HG03575 (cell line): ENCODE measurements around the gene SHOC1.
"Not testable (repeated sequence)": the region's sequence is repeated elsewhere in the genome, so short reads cannot be mapped to it uniquely, and the experiment has no call there.

Experiments used
- ATAC-seq: cut with Tn5 transposase; IDR thresholded peaks from one replicate; pipeline ENCODE4 v1.9.1; 2021; ENCODE audit not compliant: unreplicated experiment, insufficient number of reproducible peaks, low FRiP score; ENCODE audit errors: extremely low read depth

The SHOC1 gene

DNA sequence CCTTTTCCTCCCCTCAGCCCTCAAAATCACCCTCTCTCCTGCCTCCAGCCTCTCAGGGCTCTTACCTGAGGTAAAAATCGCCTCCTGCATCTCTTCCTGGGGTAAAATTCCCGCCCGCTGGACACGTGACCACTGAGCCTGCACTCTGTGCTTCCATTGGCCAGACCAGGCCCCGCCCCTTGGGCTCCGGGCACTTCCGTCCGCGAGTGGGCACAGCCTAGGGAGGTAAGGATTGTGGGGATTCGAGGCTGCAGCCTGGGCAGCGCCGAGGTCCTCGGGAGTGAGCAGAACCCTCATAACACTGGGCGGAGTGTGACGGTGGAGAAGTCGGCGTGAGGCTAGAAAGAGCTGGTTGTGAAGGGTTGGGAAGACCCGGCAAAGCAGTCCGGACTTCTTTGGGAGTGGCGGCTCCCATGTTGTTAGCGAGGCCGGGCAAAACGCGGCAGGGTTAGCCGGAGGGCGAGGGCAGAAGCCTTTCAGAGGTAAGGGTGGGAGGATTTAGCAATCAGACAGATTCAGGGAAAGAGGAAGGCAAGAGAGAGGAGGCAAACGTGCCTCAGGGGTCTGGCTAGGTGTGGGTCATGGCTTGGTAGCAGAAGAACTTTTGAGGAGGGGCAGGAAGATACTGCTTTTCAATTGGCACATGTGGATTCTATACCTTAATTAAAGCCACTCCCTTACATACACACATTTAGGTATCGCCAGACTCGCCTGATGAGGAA lies at the start of gene SHOC1:
Gene SHOC1, minus strand, starts transcription at position 103 of the 722 bp plus-strand sequence. CDS start 3,519 bp downstream, outside the sequence.
- ATAC-seq: no peak

DNA sequence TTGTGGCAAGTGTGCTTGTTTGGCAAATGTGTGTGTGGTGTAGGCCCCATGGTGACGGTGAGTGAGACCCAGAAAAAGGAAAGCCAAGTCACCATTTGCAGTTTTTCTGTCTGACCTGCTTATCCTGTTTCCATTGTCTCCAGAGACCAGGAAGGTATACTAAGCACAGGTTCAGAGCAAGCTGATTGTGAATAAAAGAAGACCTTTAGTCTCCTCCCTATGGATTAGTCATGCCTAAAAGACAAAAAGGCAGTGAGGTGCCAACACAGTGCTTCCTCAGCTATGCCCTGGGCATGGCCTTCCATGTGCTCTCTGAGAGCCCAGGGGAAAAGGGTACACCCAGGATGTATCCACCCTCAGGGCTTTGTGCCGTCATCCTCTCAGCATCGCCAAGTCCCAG lies 49.2 kb upstream of the SHOC1 start:
- no peak for ATAC-seq

DNA sequence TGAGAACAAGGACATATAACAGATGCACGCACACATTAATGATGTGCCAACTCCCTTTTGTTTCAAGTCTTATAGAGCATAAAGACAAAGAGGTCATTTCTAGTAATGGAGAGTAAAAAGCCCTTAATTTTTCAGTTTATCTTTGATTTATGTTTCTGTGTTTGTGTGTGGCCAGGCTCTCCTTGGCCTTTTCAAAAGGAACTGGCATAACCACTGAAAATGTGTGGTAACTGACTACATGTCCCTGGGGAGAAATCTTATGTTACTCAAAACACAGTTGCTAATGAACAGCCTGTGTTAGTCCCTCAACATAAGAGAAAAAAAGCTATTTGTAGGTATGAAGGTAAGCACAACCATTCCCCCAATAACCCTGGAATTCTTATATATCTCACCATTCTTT lies 47.6 kb upstream of the SHOC1 start:
- ATAC-seq: no peak

DNA sequence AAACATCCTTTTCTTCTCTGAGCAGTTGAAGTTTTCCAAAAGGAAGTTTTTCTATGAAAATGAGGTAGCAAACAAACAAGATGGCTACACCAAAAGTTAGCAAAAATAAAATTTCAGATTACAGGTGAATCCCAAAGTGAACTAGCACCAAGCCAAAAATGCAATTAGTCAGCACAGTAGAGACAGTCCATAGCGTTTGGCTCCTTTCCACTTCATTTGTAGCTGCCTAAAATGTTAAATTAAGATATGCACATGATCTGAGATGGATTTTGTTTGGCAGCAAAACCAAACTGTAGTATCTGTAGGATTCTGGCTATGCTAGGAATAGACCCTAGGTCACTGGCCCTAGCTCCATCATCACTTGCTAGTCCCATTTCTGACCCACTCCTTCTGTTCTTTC lies 45.7 kb upstream of the SHOC1 start:
- ATAC-seq: no peak

DNA sequence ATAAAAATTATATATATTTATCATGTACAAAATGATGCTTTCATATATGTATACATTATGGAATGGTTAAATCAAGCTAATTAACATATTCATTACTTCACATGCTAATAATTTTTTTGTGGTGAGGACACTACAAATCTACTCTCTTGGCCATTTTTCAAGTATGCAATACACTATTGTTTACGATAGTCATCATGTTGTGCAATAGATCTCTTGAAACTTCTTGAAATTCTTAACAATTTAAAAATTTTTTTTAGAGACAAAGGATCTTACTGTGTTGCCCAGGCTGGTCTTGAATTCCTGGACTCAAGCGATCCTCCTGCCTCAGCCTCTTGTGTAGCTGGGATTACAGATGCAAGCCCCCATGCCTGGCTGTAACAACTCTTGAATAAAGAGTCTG lies 45.2 kb upstream of the SHOC1 start:
- ATAC-seq: no peak

DNA sequence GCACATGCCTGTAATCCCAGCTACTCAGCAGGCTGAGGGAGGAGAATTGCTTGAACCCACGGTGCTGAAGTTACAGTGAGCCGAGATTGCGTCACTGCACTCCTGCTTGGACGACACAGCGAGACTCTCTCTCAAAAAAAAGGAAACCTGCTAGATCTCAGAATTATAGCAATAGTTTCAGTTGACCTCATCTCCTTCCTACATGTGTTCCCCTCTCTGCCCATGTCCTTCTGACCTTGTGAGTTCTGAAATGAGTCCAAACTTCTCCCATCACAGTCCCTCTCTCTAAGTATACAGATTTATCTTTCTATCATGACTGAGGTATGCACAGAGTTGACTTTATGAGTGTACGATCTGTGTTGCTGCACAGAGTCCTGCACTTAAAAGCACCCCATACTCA lies 44.6 kb upstream of the SHOC1 start:
- ATAC-seq: no peak

DNA sequence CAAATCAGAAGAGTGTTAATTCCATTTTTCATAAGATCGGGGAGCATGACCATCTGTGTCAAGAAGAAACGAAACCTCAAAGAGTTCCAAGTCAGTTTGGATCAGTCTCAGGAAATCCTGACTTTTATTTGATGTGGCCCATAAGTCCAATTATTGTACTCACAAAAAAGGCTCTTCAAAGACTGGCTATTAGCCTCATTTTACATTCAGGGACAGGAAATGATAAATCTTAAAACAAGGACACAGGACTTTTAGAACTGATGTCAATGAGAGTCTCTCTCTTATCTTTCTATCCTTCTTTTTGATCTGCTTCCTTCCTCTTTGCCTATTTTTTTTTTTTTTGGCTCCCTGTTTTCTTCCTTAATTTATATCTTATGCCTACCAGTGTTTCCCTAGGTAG lies 43.7 kb upstream of the SHOC1 start:
- no peak for ATAC-seq

DNA sequence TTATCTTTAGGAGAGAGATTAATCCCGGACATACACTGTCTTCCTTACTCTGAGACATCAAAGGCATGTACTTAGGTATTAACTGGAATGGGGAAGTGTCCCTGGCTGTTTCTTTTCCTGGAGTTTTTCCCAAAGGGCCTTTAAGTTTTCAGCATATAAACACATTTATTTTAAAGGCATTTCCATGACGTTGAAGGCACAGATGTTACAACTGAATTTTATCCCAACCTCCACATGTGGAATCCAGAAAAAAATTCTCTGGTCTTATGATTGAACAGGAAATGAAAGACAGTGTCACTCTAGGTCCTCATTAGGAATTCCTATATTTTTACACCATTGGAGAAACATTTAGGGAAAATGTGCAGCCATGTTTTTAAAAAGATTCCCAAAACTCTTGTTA lies 41.6 kb upstream of the SHOC1 start:
- ATAC-seq: no peak

DNA sequence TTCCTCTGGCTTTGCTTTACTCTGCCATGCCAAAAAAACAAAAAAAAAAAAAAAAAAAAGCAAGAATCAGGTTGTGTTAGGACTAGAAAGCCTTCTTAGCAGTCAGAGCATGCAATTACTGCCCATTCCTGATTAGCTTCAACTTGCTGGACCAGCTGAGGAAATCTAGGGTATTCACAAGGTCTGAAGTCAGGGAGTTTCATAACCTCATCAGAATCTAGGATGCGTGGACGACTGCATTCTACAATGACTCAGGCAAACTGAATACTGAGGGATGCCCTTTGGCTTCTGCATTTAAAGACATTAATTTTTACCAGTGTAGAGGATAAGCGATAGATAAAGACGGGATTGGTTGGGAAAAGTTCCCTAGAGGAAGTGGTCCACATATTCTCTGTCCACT lies 39.2 kb upstream of the SHOC1 start:
- ATAC-seq: no peak

DNA sequence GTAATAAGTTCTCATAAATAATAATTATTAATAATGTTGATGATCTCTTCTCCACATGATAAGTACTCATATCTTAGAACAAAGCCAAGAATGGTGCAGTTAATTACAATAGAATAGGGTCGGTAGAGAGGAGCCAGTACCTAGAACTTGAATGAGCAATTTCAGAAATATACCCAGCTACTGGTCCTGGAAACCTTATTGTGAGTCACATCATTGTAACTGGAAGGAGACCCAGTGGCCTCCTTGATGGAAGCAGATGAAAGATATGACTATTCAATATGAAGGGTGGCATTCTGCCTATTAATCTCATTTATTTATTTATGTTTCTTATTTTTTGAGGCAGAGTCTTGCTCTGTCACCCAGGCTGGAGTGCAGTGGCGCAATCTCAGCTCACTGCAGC lies 37.7 kb upstream of the SHOC1 start:
- ATAC-seq: no peak

DNA sequence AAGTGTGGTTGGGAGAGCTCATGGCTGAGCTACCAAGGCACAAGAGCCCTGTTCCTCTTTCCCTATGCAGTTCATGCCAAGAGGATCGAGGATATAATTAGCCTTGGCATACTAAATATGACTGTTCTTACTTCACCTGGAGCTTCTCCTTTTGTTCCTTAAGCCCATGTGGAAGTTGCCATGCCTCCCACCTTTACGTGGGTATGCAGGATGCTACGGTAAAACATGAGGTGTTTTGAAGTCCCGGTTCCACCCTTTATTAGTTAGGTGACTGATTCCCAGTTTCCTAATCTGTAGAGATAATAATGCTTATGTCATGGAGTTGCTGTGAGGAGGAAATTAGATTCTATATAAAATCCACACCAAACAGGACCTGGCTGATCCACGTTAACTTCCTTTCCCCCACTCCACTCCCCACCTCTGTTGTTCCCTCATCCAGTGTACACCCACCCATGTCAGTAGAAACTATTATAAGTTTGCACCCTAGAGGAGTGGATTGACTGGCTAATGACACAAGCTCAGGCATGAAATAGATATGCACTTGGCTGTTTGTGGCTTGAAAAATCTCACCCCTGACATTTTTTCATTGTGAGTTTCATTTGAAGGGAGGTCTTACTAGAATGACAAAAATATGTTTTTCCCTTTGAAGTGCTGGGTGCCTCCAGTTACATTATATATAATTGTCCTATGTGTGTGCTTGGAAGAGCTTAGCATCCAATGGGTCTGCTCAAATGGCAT lies 36.8 kb upstream of the SHOC1 start:
- ATAC-seq: no peak

DNA sequence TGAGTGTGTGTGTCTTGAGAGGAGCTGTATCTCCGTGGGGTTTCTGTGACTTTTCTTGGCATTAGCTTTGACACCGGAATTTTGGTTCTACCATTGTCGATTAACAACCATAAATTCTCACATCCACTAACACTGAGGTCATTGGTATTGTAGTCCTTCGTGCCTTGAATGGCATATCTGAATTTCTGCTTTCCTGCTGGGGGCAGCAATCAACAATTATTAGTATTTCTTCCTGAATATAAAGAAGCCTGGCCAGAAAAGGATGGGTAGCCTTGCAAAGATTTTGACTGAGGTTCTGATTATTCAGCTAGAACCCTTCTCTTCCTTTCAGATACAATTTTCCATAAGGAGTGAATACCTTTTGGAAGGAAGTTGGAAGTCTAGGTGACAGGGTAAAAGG lies 33.5 kb upstream of the SHOC1 start:
- ATAC-seq: no peak

DNA sequence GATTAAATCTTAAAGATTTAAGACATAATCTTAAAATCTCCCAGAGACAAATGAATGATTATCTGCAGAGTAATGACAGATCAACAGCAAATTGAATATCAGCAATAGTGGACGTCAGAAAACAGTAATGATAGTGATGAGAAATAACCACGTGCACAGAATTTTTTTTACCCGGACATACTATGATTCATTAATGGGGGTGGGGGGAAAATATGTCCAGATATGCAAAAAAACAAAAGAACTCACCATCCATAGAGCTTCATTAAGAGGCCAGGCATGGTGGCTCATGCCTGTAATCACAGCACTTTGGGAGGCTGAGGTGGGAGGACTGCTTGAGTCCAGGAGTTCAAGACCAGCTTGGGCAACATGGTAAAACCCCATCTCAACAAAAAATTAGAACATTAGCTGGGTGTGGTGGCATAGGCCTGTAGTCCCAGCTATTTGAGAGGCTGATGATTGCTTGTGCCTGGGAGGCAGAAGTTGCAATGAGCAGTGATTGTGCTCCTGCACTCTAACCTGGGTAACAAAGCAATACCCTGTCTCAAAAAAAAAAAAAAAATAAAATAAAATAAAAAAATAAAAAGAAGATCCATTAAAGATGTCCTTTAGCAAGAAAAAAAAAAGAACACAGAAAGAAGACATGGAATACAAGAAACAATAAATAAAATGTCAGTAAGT lies 30.9 kb upstream of the SHOC1 start:
- ATAC-seq: no peak

DNA sequence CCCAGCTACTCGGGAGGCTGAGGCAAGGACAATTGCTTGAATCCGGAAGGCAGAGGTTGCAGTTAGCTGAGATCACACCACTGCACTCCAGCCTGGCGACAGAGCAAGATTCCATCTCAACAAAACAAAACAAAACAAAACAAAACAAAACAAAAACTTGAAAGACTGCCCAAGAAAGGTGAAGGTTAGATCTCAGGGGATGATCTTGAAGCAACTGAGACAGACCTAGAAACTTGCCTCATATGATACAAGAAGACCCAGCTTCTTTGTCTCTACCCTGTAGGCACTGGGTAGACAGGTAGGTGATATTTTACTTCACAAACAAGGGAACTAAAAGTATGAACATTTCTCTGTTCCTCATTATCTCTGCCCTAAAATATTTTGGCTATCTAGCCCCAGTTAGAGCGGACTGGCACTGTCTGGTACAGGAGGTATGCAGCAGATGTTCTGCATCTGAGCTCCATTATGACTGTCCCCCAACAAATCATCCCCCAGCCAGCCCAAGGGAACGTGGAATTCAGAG lies 26.3 kb upstream of the SHOC1 start:
- no peak for ATAC-seq

DNA sequence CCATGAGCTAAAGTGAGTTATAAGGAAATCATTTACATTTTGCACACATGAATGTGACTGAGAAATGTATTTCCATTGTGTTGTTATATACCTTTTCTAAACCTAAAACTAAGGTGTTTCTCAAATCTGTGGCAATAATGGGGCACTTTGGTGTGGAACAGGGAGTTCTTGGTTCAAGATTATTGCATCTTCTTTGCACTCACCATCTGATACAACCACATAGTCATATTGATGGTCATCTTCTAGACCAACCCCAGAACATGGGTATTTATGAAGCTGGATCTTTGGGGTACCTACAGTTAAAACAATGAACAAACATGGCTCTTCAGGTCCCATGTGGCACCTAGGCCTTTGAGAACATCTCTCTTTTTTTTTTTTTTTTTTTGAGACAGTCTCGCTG lies 24.6 kb upstream of the SHOC1 start:
- ATAC-seq: no peak

DNA sequence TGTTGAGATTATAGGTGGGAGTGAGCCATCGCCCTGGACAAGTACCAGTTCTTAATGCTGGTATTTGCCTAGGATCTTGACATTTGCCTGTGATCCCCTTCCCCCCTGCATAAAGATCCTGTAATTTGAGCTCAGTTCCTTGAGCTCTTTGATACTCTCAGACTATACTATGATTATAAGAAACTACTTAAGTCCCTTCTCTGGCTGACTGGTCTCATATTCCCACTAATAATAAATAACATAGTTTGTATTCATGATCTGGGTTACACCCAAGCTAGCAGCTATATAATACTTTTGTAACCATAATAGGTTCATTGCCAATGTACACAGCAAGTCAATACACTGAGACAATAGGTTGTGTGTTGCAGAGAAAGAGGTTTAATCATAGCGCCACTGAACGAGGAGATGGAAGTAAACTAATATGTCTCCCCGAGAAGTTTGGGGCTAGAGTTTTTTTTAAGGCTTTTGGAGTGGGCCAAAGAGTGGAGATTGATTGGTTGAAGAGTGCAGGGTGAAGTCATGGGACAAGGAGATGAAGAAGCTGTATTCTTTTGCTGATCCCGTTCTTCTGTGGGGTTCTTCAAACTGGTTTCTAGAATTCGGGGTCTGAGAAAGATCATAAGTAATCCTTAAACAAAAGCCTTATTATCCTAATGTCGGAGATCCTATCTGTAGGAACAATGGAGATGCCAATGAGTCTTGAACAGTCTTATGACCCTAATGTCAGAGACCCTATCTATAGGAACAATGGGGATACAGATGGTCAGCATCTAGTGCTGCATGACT lies 20.7 kb upstream of the SHOC1 start:
- no peak for ATAC-seq

DNA sequence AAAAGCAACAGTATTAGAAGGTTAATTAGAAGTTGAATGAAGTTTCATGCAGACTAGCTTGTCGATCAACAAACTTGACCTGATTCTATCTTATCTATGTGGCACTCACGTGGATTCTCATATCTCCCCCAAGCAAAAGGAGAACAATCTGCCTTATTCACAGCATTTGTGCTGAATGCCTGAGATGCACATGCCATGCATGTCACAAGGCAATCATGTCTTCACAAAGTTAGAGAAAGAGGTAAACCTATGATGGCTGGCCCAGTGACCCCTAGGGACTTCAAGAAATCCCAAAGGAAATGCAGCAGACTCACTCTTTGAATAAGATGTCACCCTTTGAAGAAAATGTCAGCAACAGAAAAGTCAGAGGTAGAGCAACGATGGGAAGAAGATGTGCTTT lies 17.6 kb upstream of the SHOC1 start:
- ATAC-seq: no peak

DNA sequence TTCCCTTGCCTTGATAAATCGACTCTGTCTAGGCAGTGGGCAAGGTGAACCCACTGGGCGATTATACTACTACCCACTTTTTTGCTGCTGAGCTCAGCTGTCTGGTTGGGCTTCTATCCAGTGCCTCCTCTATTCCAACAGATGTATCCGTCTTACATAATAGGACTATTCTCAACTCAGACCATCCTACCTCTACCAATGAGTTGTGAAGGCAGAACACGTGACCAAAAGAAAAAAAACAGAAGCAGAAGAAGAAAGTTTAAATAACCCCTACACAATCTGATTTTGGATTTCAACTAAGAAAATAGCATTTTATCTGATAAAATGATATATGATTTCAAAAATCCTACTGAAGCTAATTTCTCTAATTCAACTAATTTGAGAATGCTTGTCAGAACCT lies 16.2 kb upstream of the SHOC1 start:
- ATAC-seq: no peak

DNA sequence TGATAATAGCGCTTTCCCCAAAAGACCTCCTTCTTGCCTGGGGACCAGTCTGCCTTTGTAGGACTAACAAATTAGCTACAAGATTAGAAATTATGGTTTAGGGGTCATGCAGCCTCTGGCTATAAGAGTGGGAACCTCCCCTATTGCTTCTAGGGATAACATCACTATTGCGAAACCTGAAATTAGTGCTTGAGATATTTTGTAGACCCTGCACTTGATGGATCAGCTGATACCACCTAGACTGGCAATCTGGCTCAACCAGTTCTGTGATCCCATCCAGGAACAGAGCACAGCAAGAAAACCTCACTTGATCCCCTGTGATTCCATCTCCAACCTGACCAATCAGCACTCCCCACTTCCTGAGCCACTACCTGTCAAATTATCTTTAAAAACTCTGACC lies 15.7 kb upstream of the SHOC1 start:
- not testable (repeated sequence) for ATAC-seq
